Peyer's patch (tissue), 4 donors: Measurements from ENCODE around the gene TRIP10. TPM values are rescaled to one million over a fixed set of nuclear protein-coding genes. Genes with fewer than 3 reads are reported as not detected.

Experiments
- DNase-seq, 3 donors: peaks; one replicate each; pipeline ENCODE4 v3.0.0-alpha.2; 2017 to 2019
- H3K27ac ChIP-seq, 4 donors: fragments of 200-600 bp; sonication (generic); one replicate each; pipeline ENCODE4 v1.5.1; 2016 to 2019
- H3K27me3 ChIP-seq, 2 donors: fragments of 200-600 bp; sonication (generic); one replicate each; pipeline ENCODE4 v1.5.1; 2019
- H3K36me3 ChIP-seq, 3 donors: fragments of 200-600 bp; sonication (generic); one replicate each; pipeline ENCODE4 v1.5.1; 2016 to 2019
- H3K4me1 ChIP-seq, 4 donors: fragments of 200-600 bp; sonication (generic); one replicate each; pipeline ENCODE4 v1.5.1; 2016 to 2019
- H3K4me3 ChIP-seq, 4 donors: fragments of 200-600 bp; sonication (generic); 1 replicate in 3 of 4; 2 replicates in 1 of 4; pipeline ENCODE4 v1.5.1; 2016 to 2019; ENCODE audit warnings: mild to moderate bottlenecking in 1 of 4
- H3K9me3 ChIP-seq, 4 donors: fragments of 200-600 bp; sonication (generic); one replicate each; pipeline ENCODE4 v1.5.1; 2016 to 2019; ENCODE audit warnings: mild to moderate bottlenecking in 1 of 4
- POLR2A ChIP-seq, 2 donors: fragments of 450-650 bp; IDR thresholded peaks; one replicate each; pipeline ENCODE4 v1.5.1; 2017; ENCODE audit warnings: antibody characterized with exemption in 2 of 2, mild to moderate bottlenecking in 2 of 2, moderate library complexity in 2 of 2
- total RNA-seq, 4 donors: library from RNA; depleted of rRNA; stranded (reverse); fragments of >200 nt; gene quantifications; one replicate each; pipeline ENCODE4 v1.1.0, GENCODE V29; 2016
- TF ChIP-seq, protein P1 (sequence below), 6 experiments: fragments of 450-650 bp in 4 of 6; fragments of 200-600 bp in 2 of 6; sonication (generic) in 1 of 6; IDR thresholded peaks; one replicate each; pipeline ENCODE4 v1.5.1; 2017 to 2019; ENCODE audit warnings: antibody characterized with exemption in 6 of 6, mild to moderate bottlenecking in 3 of 6, moderate library complexity in 1 of 6

TRIP10 gene, protein sequence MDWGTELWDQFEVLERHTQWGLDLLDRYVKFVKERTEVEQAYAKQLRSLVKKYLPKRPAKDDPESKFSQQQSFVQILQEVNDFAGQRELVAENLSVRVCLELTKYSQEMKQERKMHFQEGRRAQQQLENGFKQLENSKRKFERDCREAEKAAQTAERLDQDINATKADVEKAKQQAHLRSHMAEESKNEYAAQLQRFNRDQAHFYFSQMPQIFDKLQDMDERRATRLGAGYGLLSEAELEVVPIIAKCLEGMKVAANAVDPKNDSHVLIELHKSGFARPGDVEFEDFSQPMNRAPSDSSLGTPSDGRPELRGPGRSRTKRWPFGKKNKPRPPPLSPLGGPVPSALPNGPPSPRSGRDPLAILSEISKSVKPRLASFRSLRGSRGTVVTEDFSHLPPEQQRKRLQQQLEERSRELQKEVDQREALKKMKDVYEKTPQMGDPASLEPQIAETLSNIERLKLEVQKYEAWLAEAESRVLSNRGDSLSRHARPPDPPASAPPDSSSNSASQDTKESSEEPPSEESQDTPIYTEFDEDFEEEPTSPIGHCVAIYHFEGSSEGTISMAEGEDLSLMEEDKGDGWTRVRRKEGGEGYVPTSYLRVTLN
- total RNA-seq = 100 to 1,000 TPM in 1 of 4 donors, 10 to 100 TPM in 3; 30.1 to 314 (median 81.5) TPM

DNA sequence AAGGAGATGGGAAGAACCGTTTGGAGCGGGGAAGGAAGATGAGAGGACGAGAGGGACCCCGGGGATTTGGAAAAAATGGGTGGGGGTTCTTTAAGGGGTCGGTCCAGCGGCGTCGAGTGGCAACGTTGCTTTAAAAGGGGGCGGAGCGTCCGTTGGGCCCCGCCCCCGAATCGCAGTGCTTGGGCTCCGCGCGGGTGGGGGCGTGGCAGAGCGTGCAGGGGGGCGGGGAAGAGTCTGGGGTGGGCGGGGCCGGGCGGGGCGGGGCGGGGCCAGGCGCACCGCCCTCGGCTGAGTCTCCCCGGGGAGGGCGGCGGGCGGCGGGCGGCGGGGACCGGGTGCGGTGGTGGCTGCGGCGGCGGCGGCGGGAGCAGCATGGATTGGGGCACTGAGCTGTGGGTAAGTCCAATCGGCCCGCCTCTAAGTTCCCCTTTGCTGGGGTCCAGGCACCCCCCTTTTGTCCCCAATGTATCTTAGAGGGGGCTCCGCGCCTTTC lies at the start of gene TRIP10:
TRIP10 (plus strand) TSS at position 291 of the 493 bp plus-strand sequence; CDS start at position 373, 82 bp downstream.
- H3K27ac ChIP-seq = peak within 1 kb of the TSS; percentile 86 to 95 (median 94)
- peaks cover 0 to 18% (median 0%) of the 10 kb centered on the region in 3 donors for H3K36me3 ChIP-seq
- H3K27me3 ChIP-seq = no peaks in the 10 kb centered on the region
- peak within 1 kb of the TSS; percentile 61 to 88 (median 77) for H3K4me3 ChIP-seq
- peak; percentile 87 to 94 (median 92) for DNase-seq
- no peaks in the 10 kb centered on the region for H3K9me3 ChIP-seq
- peak; percentile 63 to 72 for TF ChIP-seq POLR2A (IDR thresholded peaks at IDR 0.05)
- TF ChIP-seq, protein P1, sequence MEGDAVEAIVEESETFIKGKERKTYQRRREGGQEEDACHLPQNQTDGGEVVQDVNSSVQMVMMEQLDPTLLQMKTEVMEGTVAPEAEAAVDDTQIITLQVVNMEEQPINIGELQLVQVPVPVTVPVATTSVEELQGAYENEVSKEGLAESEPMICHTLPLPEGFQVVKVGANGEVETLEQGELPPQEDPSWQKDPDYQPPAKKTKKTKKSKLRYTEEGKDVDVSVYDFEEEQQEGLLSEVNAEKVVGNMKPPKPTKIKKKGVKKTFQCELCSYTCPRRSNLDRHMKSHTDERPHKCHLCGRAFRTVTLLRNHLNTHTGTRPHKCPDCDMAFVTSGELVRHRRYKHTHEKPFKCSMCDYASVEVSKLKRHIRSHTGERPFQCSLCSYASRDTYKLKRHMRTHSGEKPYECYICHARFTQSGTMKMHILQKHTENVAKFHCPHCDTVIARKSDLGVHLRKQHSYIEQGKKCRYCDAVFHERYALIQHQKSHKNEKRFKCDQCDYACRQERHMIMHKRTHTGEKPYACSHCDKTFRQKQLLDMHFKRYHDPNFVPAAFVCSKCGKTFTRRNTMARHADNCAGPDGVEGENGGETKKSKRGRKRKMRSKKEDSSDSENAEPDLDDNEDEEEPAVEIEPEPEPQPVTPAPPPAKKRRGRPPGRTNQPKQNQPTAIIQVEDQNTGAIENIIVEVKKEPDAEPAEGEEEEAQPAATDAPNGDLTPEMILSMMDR (IDR thresholded peaks at IDR 0.05) = no peak
- H3K4me1 ChIP-seq = peaks cover 0 to 43% (median 25%) of the 10 kb centered on the region in 4 donors

DNA sequence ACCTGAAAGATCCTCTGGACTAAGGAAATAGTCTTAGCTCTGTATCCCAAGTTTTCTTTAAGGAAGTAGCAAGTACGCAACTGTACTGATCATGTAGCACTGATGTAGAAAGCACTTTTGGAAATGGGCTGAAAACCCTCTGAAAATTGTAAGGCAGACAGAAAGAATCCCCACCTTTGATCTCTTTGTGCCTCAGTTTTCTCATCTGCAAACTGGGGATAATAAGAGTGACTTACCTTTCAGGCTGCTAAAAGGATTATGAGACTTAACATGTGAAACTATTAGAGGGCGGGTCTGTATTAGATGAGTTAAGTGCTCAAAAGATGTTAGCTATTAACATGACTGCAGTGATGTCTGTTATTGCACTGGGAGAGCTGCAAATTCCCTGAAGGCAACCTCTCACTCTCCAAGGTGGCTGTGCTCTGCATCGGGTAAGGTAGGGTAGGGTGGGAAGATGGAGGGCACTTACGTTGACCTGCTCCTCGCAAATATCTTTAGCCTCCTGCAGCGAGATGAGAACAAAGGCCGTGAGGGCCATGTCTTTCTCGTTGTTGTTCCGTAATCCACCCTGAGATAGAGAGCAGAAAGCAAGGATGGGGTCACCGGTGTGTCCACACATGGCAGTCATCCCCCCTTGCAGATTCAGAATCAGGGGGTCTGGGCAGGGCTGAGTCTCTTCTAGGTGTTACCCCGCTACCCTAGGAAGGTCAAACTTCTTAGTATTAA lies 49.2 kb upstream of the TRIP10 start:
- Histone ChIP-seq H3K27ac (no peak overlapping the region), H3K9me3 (no peaks in the 10 kb centered on the region), H3K27me3 (no peaks in the 10 kb centered on the region), H3K4me3 (no peak overlapping the region), H3K36me3 (no peaks in the 10 kb centered on the region), H3K4me1 (no peaks in the 10 kb centered on the region)
- DNase-seq = no peak
- no peak for TF ChIP-seq POLR2A (IDR thresholded peaks at IDR 0.05)
- TF ChIP-seq, protein P1 (IDR thresholded peaks at IDR 0.05) = no peak

DNA sequence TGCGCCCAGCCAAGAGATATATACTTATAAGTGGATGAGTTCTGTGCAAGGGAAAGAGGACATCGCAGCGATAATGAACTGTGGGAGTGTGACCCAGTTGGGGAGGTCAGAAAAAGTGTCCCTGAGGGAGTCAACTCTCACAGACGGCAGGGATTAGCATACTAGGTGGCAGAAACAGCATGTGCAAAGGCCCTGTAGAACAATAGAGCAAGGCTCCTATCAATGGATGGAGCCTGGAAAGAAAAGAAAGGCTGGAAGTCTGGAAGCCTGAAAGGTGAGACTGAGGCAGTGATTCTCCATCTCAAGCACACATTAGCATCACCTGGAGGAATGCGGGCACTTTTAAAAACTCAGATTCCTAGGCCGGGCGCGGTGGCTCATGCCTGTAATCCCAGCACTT lies 48.1 kb upstream of the TRIP10 start:
- Histone ChIP-seq H3K4me3 (no peak overlapping the region), H3K27ac (no peak overlapping the region), H3K4me1 (no peaks in the 10 kb centered on the region), H3K9me3 (no peaks in the 10 kb centered on the region), H3K27me3 (no peaks in the 10 kb centered on the region), H3K36me3 (no peaks in the 10 kb centered on the region)
- TF ChIP-seq, protein P1 (IDR thresholded peaks at IDR 0.05) = no peak
- TF ChIP-seq POLR2A (IDR thresholded peaks at IDR 0.05) = no peak
- DNase-seq = no peak

DNA sequence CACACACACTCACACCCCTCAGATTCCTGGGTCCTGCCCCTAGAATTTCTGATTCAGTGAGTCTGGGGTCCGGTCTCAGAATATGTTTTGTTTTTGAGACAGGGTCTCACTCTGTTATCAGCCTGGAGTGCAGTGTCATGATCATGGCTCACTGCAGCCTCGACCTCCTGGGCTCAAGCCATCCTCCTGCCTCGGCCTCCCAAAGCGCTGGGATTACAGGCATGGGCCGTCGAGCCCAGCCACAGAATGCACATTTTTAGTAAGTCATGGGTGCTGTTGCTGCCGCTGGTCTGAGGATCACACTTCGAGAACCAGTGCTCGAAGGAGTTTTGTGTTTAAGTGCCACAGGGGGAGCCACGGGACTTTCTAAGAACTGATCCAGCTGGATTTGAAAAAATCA lies 47.5 kb upstream of the TRIP10 start:
- no peaks in the 10 kb centered on the region for H3K9me3 ChIP-seq
- no peak overlapping the region for H3K27ac ChIP-seq
- no peak overlapping the region for H3K4me3 ChIP-seq
- TF ChIP-seq, protein P1 (IDR thresholded peaks at IDR 0.05) = no peak
- TF ChIP-seq POLR2A (IDR thresholded peaks at IDR 0.05) = no peak
- H3K36me3 ChIP-seq = no peaks in the 10 kb centered on the region
- H3K27me3 ChIP-seq = no peaks in the 10 kb centered on the region
- no peak for DNase-seq
- no peaks in the 10 kb centered on the region for H3K4me1 ChIP-seq

DNA sequence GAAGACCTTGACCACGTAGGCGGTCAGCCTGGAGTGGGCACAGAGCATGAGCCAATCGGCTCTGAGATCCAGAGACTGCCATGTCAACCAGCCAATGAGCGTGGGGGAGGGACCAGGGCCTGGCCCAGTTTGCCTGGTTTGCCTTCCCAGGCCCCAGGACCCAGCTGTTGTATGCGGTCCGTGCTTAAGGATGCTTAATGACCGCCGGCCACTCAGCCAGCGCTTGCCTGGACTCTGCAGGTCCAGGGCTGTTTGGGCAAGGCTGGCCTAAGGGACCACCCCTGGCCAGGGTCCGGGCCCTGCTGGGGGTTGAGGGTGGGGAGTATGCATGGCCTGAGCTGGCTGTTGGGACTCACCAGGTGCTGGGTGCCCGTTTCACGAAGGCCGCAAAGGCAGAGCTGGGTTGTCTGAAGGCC lies 46.4 kb upstream of the TRIP10 start:
- Histone ChIP-seq H3K9me3 (no peaks in the 10 kb centered on the region), H3K4me1 (no peaks in the 10 kb centered on the region), H3K4me3 (no peak overlapping the region), H3K27me3 (no peaks in the 10 kb centered on the region), H3K36me3 (no peaks in the 10 kb centered on the region), H3K27ac (no peak overlapping the region)
- TF ChIP-seq POLR2A (IDR thresholded peaks at IDR 0.05) = no peak
- TF ChIP-seq, protein P1 (IDR thresholded peaks at IDR 0.05) = no peak
- no peak for DNase-seq
